ENCODE measurements around the gene ST6GALNAC3. TPM values are rescaled to one million over a fixed set of nuclear protein-coding genes. Genes with fewer than 3 reads are reported as not detected.

Gene ST6GALNAC3
- total RNA-seq, 1 experiment from 2014 or later: 0.48 TPM

Other genes starting within 250 kb of the ST6GALNAC3 start
- not detected in 2 replicates for gene ASB17, start 142.3 kb upstream of the ST6GALNAC3 start, total RNA-seq (2014; rRNA removed; shearing (Covaris generic))